NK-92 treated with Interleukin-12 subunit alpha and Interleukin-12 subunit beta, amount 100 ng/mL, for 24 hours (cell line): Measurements from ENCODE around the gene MRPS15.

Experiments
- DNase-seq: peaks from one replicate; lab custom pipeline; 2025; lab: John Stamatoyannopoulos, UW

The MRPS15 gene

DNA sequence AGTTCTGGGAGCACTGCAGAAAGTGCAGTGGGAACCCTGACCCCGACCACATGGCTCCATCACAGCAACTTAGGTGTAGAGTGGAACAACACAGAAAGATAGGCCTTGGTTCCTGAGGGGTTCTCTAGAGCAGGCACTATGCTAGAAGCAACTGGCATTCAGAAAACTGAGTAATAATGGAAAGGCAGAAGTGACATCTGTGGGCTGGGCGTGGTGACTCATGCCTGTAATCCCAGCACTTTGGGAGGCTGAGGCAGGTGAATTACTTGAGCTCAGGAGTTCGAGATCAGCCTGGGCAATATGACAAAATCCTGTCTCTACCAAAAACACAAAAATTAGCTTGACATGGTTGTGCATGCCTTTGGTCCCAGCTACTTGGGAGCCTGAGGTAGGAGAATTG lies 5.3 kb downstream of the MRPS15 start:
- no peak for DNase-seq

DNA sequence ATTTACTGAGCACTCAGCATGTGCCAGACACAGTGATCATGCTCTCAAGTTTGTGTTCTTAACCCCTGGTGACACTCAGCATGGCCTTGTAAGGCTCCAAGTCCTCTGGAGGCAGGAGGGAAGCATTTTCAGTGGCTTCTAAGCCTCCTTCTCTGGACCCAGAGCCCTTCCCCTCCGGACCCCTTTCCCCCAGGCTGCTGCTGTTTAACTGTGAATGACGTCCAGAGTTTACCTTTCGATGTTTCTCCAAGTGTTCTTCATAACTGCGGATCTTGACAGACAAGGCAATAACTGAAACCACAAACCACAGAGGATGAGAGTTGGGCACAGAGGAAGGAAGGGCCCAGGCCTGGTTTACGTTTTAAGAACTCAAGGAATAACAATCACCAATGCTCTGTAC lies 6.5 kb downstream of the MRPS15 start:
- no peak for DNase-seq

DNA sequence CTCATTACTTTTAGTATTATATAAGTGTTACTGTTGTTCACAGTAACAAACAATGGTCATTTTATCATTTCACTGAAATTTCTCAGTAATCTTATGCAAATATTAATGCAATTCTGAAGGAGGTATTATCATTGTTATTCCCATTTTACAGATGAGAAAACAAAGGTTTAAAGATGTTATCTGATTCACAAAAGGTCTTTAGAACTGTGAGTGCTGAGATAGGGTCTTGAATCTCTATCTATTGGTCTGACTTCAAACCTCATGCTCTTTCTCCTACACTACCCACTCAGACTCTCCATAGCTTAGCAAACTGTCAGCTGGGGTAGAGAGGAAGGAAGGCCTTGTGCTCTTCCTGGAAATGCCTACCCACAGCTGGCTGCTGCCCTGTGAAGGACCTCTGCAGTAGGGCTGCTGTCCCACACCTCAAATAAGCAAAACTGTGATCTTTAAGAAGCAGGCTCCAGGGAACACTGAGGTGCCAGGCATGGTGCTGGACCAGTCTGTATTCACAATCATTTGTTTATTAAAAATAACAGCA lies 7.7 kb downstream of the MRPS15 start:
- no peak for DNase-seq

DNA sequence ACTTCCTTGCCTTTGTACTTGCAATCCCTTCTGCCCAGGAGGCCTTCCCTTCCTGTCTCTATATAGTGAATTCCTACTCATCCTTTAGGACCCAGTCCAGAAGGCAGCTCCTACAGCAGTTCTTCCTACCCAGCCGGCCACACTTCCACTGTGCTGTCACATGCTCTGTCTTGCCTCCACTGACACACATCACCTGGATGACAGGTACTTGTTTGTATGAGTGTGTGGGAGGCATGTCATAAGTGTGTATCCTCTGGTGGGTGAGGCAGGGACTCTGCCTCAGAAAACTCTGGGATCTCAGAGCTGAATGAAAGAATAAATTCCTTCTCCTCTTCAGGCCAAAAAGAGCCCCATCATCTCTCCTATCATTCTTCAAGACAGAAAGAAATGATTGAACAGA lies 8.8 kb downstream of the MRPS15 start:
- no peak for DNase-seq

DNA sequence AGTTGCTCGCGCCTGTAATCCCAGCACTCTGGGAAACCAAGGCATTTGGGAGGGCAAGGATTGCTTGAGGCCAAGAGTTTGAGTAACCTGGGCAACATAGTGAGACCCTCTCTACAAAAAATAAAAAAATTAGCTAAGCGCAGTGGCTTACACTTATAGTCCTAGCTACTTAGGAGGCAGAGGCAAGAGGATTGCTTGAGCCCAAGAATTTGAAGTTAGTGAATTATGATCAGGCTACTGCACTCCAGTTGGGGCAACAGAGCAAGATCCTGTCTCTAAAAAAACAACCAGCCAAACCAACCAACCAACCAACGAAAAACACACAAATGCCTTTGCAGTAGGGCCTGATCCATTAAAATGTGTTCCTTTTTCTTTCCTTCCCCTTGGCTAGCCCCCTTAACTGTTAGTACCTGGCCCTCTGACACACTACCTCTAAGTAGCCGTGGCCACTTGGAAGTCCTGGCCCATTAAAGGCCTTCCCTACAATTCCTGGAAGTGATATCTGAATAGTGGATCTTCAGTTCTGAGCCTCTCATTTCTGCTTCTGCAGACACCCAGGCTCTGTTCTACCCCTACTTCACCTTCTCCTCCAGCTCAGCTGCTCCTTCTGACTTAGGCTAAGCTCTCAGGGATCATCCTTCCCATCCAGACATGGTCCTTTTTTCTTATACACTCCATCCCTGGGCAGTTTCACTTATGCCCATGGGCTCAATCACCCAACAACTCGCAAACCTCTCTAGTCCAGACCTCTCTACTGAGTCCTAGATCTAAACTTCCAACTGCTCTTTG lies 10.4 kb downstream of the MRPS15 start:
- DNase-seq = no peak

DNA sequence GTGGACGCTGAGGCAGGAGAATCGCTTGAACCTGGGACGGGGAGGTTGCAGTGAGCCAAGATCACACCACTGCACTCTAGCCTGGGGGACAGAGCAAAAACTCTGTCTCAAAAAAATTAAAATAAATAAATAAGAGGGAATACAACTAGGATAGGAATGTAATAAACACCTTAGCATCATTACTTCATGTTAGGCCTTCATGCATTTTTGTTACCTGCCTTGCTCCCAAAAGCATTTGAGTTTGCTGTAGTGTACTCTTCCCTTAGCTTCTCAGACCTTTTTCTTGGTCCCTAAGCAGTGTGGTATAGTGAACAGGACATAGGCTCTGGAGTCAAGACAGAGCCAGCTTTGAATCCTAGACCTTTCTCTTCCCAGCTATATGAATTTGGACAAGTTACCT lies 11.1 kb downstream of the MRPS15 start:
- DNase-seq = no peak

DNA sequence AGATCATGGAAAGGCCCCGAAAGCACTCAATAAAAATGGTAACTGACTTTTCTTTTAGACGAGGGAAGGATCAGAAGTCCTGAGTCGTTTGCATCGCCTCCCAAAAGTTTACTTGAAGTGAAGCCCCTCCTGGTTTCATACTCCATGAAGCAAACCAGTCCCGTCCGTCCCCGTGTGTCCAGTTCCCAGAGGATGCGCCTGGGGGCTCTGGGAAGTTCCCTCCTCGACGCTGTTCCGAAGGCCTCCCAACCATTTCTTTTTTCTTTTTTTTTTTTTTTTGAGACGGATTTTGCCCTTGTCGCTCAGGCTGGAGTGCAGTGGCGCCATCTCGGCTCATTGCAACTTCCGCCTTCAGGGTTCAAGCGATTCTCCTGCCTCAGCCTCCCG lies 13.3 kb downstream of the MRPS15 start:
- DNase-seq = no peak

DNA sequence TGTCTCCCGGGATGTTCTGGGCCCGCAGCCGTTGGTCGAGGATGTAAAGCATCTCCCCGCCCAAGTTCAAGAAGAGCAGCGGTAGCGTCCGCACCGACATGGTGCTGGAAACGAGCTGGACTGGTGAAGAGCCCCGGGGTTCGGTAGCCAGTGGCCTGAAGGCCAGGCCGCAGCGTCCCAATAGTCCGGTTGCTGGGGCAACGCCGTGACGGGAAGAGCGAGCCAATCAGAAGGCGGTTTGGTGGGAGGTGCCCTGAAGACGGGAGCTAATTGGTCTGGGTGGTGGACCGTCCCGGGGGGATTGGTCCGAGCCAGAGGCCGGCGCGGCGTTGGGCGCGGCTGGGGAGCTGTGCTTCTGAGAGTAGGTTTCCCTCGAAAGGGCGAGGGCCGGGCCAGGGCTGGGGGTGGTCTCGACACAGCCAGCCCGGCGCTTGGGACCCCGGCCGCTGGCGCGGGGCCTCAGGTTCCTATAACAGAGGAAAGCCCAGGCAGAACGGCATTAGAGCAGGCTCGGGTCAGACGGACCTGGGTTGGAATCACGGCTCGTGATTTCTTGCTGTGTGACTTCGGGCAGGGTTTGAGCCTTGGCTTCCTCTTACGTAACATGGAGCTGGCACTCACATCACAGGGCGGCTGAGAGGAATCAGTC lies 13.8 kb downstream of the MRPS15 start, which contains the start of gene OSCP1:
Gene OSCP1 (minus strand): TSS at position 182 of the 649 bp plus-strand sequence. CDS start 82 bp downstream, at position 100.
- peak; percentile 84 for DNase-seq

DNA sequence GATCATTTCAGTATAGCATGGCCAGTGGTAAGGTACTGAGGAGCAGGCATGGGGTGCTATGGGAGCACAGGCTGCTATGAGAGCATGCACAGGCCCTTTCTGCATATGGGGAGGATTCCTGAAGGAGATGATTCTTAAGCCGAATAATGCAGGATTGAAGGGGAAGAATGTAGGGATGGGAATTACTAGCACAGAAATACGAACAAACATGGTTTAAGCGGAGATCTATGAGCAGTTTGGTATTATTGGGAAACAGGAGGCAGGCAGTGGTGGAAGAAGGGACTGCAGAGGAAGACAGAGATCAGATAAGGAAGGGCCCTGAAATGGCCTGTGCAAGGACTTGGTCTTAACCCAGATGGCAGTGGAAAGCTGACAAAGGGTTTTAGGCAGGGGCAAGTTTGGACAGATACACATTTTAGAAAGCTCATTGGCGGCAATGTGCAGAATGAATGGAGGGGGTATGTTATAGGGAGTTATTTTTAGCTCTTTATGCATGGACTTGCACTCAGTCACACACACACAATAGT lies 15.6 kb downstream of the MRPS15 start:
- DNase-seq = no peak

DNA sequence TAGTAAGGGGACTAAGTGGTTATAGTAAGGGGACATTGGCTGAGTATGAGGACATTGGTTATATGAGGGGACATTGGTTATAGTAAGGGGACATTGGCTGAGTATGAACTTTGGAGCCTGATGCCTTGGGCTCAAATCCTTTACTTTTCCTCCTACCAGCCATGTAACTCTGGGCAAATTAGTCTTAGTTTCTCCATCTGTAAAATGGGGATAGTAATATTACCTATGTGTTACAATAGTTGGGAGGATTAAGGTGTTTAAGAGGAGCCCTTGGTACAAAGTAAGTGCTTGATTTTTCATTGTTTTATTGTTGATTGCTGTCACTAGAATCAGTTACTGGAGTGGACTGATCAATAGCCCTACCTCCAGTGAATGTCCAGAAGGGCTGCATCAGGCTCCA lies 16.7 kb downstream of the MRPS15 start:
- no peak for DNase-seq

DNA sequence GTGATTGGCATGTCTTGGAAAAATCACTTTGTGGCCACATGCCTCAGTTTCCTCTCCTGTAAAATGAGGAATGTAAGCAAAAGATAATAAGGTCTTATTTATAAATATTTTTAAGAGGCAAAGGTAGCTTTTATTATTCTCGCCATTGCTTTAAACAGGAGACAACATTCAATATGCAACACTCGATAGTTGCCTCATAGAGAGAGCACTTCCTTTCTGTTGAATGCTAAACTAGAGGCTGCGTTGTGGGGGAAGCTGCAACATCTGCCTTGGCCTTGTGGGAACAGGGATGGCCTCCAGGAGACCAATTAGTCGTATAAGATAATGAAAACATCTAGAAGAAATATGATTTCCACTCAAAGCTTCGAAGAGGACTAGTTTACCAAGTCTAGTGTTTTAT lies 17.4 kb downstream of the MRPS15 start:
- DNase-seq = no peak

DNA sequence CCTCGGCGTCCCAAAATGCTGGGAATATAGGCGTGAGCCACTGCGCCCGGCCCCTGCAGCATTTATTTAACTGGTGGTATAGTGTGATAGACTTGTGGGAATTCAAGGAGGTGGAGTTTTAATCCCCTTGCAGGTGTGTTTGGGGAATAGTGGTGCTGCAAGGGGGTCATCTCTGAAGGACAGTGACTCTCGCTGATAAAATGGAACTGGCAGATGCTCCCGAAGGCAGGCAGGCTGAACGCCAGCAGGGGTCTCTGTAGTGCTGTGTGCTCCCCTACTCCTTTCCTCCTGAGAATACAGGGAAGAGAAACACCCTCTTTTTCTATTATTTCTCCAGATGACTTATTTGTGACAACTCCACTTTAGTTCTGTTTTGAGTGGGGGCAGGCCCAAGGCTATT lies 17.9 kb downstream of the MRPS15 start:
- DNase-seq = no peak

DNA sequence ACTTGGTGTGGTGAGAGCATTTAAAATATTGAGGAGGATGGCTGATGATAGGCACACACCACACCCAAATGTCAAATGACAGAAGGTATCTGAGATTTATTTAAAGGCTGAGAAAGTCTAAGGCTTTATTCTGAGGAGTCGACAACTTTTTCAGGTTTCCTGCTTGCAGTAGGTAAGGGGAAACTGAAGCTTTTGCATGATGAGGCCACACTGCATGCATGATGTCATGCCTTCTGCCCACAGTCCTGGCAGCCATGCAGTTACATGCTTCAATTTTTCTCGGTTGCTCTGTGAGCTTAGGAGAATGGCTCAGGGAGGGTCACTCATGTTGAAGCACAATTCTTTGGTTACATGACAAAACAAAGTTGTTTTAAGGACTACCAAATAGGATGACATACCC lies 20.9 kb downstream of the MRPS15 start:
- DNase-seq = no peak

DNA sequence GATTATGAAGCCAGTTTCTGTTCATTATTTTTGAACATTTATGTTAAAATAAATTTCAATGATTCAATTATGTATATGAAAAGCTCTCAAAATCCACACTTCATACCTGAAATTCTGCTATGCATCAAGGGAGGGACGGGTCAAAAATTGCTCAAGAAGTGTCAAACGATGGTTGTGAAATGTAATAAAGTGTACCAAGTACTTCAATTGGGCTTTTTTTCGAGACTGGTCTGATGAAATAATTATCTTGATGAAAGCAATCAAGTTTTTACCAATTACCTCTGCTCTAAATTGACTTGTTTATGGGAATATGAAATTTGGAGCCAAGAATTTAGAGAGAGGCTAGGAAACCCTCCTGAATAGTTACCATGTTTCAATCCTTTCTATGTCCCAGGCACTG lies 21.8 kb downstream of the MRPS15 start:
- DNase-seq = no peak

DNA sequence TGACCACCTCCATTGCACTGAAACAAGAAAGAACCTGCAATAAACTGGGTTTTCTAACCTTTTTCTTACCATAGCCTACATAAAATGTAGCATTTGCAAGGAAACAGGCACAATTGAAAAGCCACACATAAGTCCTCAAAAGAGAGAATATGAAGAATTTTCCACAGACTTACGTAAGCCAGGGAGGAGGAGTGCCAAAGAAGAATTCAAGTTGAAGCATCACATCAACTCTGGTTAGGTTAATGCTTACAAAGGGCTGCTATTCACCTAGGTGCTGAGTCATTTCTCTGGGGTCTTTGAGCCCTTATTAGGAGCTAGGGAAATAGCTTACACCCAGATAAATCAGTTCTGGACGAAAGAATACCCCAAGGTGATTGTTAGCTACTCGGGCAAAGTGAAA lies 23.5 kb downstream of the MRPS15 start:
- no peak for DNase-seq

DNA sequence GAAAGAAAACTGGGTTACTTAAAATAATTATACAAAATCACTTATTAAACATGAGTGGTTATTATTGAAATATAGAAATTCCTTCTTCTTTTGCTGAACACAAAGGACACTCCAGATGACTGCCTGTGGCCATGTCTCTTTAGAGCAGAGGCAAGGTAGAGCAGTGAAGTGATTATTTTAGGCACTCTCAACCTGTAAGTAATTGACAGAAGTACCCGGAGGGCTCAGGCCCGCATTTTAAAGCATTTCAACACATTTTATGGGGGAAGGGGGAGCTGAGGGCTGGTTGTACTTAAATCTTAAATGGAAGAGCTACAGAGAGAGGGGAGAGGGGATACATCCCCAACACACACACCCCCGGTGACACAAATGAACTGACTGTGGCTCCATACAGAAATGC lies 24.1 kb downstream of the MRPS15 start:
- DNase-seq = no peak

DNA sequence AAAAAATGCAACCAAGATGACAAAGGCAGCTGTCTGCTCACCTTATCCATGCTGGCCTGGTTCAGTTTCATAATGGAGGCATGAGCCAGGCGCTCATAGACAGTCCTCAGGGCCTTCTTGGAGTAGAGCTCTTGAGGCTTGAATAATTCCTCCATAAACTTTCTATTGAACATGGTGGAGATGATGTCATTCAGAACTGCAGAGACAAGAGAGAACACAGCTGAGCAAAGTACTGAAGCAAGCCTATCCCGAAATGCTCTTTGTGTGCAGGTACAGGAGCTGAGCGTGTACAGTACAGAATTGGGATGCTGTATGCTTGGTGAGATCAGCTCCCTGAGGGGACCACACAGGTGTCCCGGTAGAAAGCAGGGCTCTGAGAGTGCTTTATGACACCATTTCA lies 25.5 kb downstream of the MRPS15 start:
- DNase-seq = no peak

DNA sequence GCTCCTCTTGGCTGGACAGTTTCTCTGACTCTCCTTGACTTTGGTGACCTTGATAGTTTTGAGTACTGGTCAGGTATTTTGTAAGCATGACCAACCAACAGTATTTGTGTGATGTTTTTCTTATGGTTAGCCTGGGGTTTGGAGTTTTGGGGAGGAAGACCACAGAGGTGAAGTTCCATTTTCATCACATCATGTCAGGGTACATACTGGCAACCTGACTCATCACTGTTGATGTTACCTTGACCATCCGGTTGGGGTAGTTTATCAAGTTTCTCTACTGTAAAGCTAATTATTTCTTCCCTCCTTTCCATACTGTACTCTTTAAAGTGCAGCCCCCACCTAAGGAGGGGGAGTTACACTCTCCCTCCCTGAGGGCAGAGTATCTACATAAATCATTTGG lies 27.4 kb downstream of the MRPS15 start:
- DNase-seq = no peak

DNA sequence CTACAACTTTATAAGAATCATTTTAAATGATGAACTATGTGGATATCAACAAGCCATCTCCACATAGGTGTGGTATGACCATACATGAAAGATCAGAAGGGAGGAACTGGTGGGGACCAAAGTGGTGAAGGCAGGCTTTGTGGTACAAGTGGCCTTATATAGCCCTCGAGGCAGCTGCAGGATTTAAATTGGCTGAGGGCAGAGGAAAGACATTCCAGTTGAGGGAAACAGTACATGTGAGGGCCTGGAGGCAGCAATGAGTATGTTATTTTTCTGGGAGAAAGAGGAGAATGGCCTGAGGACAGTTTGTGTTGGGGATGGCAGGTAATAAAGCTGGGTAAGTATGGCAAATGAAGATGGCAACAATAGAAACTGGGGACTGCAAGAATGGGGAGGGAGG lies 31.1 kb downstream of the MRPS15 start:
- DNase-seq = no peak

DNA sequence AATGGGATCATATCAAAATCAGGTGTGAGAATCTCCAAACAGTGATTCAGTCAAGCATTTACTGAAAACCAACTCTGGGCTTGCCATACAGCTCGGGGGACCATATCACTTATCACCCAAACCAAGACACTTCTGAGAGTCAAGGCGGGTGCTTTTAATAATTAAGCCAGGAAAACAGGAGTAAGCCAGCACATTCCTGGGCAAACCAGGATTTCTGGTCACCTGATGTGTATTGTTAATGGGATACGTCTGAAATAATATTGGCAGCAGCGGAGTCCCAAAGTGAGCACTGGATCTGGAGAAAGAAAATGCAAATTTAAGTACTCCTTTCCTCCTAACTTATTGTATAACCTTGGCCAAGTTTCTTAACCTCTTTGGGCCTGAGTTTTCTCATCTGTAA lies 31.6 kb downstream of the MRPS15 start:
- DNase-seq = no peak

DNA sequence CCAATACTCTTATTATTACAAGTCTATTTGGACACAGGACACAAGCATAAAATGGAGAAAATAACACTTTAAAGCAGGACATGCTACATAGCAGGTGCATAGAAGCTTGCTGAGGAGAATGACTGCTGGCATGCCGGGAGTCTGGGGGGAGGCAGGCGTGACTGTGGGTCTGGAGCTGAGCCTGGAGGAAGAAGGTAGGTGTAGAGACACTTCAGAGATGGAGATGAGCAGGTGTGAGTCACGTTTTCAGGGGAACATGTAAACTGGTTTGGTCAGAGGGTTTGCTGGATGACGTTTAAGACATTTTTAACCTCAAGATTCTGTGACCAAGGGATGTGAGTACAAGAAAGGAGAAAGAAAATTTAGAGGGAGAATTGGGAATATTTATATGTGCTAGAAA lies 38.4 kb downstream of the MRPS15 start:
- no peak for DNase-seq

DNA sequence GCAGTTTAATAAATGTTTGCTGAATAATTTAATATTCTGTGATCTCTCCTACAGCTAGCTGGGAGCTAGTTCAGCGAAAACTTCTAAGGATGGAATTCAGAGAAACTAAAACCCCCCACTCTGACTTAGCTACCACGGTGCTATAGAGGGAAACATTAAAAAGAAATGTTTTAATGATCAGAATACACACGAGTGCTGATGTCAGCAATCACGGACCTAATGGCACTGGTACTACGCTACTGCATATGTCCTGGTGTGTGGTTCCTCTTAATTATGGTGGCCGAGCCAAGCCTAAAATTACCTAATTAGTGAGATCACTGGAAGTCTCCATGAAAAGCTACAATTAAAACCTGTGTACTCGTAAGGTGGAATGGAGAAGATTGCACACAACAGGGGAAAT lies 42.5 kb downstream of the MRPS15 start:
- DNase-seq = no peak

DNA sequence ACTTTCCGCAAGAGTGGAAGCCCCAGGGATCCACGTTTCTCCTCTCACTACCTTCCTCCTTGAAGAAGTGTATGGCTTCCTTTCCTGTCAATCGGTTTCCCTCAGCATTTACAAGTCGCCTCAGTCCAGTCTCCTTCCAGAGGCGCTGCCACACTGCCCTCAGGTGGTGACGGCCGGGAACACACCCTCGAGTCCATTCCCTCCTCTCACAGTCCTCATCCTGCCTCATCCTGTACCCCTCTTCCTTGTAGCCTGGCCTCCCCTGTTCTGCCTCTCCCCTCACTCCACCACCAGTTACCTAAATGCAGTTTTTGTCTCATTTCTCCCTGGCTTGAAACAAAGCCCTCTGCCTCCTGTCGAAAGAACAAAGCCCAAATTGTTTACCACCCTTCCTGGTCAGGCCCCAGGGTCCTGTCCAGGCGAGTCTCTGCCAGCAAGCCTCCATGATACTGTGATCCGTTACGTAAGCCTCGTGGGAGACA lies 43.3 kb downstream of the MRPS15 start:
- DNase-seq = peak; percentile 71
